Sigmoid colon (tissue), 4 donors: ENCODE measurements around the gene CSF1R.

Source experiments
- EP300 ChIP-seq, 4 donors: sonication (generic); formaldehyde crosslinking; IDR thresholded peaks; one replicate each; pipeline ENCODE4 v1.6.1; 2017; ENCODE audit warnings: antibody characterized with exemption in 4 of 4
- POLR2A ChIP-seq, 2 donors: fragments of 450-650 bp; IDR thresholded peaks; one replicate each; pipeline ENCODE4 v1.6.1; 2016; ENCODE audit warnings: antibody characterized with exemption in 2 of 2, mild to moderate bottlenecking in 2 of 2, moderate library complexity in 2 of 2
- POLR2AphosphoS5 ChIP-seq, 4 donors: sonication (generic); formaldehyde crosslinking; IDR thresholded peaks; one replicate each; pipeline ENCODE4 v1.6.1; 2017; ENCODE audit warnings: antibody characterized with exemption in 4 of 4
- TF ChIP-seq, protein P1 (sequence below), 4 experiments: fragments of 450-650 bp in 3 of 4; fragments of 200-600 bp in 1 of 4; IDR thresholded peaks; one replicate each; pipeline ENCODE4 v1.5.1; 2016 to 2019; ENCODE audit warnings: antibody characterized with exemption in 4 of 4, mild to moderate bottlenecking in 3 of 4, moderate library complexity in 2 of 4

DNA sequence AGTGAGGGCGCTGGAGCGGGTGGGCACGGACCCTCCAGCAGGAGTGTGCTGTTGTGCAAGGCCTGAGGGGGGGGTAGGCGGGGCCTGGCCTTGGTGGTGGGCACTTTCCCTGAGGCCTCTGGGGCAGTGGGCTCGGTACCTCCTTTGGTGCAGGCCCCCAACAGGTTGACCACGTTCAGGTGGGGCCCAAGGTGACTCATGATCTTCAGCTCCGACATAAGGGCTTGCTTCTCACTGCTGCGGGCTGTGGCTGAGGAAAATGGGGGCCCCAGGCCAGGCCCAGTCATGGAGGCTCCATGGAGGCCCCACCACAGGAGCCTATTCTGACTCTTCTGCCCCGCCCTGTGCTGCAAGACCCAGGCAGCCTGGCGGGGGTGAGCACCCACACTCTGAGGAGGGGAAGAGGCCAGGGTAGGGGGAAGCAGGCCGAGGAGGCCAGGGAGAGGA is 37.8 kb upstream of the CSF1R start:
- TF ChIP-seq, protein P1, sequence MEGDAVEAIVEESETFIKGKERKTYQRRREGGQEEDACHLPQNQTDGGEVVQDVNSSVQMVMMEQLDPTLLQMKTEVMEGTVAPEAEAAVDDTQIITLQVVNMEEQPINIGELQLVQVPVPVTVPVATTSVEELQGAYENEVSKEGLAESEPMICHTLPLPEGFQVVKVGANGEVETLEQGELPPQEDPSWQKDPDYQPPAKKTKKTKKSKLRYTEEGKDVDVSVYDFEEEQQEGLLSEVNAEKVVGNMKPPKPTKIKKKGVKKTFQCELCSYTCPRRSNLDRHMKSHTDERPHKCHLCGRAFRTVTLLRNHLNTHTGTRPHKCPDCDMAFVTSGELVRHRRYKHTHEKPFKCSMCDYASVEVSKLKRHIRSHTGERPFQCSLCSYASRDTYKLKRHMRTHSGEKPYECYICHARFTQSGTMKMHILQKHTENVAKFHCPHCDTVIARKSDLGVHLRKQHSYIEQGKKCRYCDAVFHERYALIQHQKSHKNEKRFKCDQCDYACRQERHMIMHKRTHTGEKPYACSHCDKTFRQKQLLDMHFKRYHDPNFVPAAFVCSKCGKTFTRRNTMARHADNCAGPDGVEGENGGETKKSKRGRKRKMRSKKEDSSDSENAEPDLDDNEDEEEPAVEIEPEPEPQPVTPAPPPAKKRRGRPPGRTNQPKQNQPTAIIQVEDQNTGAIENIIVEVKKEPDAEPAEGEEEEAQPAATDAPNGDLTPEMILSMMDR (IDR thresholded peaks at IDR 0.05): no peak
- TF ChIP-seq POLR2A (IDR thresholded peaks at IDR 0.05) (no peak), POLR2AphosphoS5 (IDR thresholded peaks at IDR 0.05) (no peak), EP300 (IDR thresholded peaks at IDR 0.05) (no peak)
